Right renal cortex interstitium (tissue), 3 donors: Measurements from ENCODE around the gene LIG1. TPM values are rescaled to one million over a fixed set of nuclear protein-coding genes. Genes with fewer than 3 reads are reported as not detected.
"Not testable (repeated sequence)": the region's sequence is repeated elsewhere in the genome, so short reads cannot be mapped to it uniquely, and the experiment has no call there.

Experiments used
- DNase-seq, 3 donors: peaks; one replicate each; pipeline ENCODE4 v3.0.0-alpha.2; 2013; ENCODE audit warnings: low read depth in 3 of 3, low spot score in 2 of 3
- polyA plus RNA-seq, 3 donors: library from polyadenylated mRNA; unstranded; fragments of 120-200 nt; gene quantifications; one replicate each; pipeline ENCODE4 v1.2.1, GENCODE V29; 2013; ENCODE audit not compliant: insufficient read length in 3 of 3

The LIG1 gene
- polyA plus RNA-seq, 3 donors: 55.5 to 62.1 (median 58.0) TPM

DNA sequence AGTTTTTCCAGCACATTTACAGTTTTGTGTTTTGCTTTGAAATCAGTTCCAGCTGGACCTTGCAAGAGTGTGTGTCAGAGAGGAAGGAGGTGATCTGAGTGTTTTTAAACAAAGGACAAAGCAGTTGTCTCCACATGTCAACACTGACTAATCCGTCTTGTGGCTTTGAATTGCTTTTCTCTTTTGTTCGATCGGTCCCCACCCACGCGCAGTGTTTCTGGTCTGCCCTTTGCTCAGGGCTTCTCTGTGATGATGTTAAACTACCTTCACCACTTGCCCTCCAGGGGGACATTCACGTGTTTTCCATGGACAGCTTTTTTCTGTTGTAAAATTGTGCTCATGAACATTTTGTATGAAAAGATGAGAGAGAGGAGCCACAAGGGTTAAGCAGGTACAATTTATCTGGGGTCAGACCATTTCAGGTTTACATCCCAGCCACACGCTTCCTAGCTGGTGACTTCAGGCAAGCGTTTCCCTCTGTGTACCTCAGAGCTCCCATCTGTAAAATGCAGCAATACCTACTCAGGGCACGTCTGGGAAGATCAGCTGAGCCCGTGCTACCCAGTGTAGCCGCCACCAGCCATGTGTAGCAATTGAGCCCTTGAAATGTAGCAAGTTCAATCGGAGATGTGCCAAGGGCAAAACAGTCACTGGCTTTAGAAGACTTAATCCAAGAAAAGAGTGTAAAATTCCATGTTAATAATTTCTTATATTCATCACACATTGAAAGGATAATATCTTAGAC is 46.1 kb downstream of the LIG1 start:
- DNase-seq: no peak

DNA sequence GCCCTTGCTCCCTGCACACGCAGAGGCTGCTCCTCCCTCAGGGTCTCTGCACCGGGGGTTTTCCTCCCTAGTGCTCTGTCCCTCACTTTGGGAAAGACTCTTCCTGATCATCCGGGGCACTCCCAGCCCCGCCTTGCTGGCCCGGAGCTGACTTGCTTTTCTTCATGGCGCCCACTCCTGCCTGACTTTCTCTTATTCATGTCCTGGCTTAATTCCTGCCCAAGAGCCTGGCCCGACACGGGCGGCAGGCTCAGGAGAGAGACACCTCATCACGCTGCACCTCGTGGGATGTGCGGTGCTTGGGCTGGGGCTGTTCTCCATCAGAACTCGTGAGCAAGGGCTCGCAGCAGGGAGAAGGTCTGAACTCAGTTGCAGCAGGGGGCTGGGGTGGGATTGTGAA is 47.7 kb downstream of the LIG1 start:
- no peak for DNase-seq

DNA sequence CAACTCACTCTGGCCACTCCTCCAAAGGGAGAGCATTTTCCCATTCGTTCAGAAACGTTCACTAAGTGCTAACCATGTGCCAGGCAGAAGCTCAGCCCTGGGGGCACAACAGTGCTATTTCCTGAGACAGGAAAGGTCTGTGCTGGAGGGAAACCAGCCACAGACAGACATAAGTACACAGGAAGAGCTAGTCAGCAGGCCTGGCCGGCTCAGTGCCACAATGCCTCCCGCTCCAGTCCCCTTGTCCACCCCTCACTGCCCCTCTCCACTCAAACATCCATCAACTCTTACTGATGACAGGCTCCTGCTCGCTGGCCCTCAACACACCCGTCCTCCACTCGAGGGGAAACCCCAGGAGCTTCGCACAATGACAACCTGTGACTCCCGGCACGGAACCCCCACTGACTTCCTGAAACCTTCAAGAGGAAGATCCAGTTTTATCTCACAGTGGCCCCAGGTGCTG is 48.2 kb downstream of the LIG1 start:
- DNase-seq: no peak

DNA sequence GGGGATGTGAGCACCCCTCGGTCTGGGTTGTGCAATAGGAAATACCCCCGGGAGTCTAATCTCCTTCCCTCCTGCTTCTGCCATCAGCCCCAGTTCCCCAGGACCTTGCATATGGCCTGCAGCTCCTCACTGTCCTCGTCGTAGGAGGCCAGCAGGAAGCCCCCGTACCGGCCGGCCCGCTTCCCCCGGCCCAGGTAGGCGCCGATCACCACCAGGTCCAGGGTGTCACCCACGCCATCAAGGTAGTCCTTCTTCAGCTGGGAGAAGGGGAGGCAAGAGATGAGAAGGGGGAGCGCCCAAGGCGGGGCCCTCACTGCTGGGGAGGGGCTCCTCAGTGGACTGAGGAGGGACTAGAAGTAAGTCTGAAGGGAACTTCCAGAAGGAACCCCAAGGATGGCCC is 49.1 kb downstream of the LIG1 start:
- no peak for DNase-seq

DNA sequence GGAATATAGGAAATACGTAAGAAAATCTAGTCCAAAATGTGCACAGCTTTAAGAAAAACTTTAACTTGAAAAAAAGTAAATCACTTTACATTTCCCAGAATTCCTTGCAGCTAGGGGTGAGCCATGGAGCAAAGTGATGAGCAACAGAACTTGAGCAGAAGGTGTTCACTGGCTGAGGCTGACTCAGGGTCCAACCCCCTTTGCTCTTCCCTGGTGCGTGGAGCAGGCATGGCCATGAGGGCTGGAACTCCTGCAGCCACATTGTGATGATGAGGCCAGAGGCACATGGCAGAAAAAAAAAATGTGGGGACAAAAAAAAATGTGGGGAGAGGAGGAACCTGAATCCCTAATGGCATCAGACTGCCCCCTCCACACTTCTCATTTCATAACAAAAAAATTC is 49.6 kb downstream of the LIG1 start:
- DNase-seq: no peak

DNA sequence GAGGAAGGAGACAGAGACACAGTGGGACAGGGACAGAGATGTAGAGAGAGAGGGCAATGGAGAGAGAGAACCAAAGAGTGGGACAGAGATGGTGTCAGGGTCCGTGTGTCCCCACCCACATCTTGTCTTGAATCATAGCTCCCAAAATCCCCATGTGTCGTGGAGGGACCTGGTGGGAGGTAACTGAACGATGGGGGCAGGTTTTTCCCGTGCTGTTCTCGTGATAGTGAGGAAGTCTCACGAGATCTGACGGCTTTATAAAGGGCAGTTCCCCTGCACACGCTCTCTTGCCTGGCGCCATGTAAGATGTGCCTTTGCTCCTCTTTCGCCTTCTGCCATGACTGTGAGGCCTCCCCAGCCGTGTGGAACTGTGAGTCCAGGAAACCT is 52.0 kb downstream of the LIG1 start:
- DNase-seq: no peak

DNA sequence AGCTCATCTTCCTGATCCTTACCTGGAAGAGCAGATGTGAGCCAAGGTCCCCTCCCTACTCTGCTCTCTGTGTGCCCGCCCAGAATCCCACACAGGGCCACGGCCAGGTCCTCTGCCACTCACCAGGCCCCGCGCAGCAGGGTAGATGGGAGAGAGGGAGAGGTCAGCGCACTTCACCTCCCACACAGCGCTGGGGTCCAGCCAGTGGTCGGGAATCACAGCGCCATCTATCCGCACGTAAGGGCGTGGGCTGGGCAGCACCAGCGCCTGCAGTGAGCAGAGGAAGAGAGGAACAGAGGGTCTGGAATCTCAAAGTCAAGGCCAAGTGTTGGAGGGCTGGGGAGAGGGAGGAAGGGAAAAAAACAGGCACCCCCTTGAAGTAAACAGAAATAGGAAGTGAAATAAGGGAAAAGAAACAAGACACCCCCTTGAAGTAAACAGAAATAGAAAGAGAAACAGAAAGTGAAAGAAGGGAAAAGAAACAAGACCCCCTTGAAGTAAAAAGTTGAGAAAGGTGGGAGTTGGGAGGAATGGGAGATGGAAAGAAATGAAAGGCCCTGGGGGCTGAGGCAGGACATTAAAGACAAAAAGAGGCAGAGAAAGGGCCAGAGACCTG is 52.5 kb downstream of the LIG1 start:
- no peak for DNase-seq

DNA sequence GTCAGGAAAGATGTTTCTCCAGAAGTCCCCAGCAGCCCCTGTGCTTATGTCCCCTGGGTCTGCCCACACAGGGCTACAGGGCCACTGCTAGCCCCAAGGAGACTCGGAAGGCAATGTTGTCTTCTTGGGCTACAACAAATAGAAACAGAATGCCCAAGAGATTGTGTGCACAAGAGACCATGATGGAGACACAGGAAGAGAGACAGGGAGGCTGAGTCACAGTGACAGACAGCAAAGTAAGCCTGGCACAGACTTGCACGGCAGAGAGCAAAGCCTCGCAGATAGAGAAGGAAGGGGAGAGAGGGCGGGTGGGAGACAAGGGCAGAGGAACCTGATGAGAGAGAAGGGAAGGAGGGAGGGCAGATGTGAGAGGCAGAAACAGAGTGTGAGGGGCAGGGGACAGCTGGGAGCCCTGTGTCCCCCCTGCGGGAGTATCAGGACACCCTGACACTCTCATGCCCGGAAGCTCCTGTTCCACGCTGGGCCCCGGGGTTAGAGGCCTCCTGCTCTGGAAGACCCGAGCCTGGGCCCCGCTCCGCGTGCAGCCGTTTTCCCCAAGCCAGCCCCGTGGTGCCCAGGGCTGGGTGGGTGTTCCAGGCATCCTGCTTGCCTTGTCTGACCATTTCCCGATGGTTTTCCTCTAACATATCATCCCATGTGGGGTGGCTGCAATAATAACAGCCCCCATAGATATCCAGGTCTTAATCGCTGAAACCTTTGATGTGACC is 56.8 kb downstream of the LIG1 start:
- no peak for DNase-seq

DNA sequence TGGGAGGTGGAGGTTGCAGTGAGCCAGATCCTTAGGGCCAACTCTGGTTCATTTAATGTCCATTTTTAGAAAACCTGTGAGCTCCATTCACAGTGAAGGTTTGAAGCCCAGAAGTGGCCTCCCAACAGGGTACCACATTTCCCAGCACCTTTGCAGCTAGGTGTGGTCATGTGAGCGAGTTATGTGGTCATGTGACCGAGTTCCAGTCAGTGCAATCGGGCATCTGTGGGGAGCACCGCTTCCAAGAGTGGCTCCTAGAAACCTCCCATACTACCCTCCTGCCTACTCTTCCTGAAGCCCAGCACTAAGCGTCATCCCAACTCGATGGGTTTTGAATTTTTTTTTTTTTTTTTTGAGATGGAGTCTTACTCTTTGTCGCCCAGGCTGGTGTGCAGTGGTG is 58.9 kb downstream of the LIG1 start:
- no peak for DNase-seq

DNA sequence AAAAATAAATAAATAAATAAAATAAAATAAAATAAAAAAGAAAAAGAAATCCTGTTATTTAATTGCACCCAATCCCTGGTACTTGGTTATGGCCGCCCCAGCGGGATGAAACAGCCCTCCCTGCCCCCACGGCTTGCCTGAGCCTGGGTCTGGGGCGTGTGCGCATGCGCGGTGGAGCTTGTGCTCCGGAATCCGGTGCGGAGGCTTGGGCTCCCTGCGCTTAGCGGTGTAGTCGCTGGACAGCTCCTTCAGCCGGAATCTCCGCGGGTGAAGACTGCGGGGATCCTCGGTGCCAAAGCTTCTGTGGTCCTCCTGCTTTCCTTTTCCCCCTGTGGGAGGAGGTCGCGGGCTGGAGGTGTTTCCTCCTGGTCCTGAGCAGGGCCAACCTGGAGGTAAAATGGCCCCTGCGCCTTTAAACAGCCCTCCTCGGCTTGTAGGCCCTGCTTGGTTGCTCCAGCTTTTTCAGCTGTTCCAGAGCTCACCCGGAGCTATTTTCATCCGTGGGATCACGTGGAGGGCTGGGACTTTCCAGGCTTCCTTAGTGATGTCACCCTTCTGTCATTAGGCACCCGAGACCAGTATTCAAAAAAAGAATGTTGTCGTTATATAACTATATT is 59.7 kb downstream of the LIG1 start, which contains the start of gene PLA2G4C:
TSS of gene PLA2G4C (minus strand) at position 468 of the 617 bp plus-strand sequence. CDS start 4,288 bp downstream, outside the sequence.
- DNase-seq: peak; percentile 77 to 87 (median 82)

DNA sequence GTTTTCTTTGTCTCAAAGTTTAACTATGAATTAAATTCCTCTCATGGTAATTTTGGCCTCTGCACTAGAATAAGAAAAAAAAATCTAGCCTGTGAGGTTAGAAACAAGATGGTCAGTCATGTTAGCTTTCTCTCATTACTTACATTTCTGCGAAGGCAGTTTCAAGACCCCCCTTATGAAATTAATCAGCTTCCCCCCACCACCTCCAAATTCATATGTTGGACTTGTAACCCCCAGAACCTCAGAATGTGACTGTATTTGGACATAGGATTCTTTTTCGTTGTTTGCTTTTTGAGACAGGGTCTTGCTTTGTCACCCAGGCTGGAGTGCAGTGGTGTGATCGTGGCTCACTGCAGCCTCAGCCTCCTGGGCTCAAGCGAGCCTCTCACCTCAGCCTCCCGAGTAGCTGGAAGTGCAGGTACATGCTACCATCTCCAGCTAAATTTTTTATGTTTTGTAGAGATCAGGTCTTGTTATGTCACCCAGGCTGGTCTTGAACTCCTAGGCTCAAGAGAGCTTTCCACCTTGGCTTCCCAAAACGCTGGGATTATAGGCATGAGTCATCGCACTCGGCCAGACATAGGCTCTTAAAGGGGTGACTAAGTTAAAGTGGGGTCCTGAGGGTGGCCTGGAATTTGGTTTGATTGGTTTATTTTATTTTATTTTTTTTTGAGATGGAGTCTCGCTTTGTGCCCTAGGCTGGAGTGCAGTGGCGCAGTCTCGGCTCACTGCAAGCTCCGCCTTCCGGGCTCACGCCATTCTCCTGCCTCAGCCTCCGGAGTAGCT is 61.0 kb downstream of the LIG1 start:
- DNase-seq: no peak

DNA sequence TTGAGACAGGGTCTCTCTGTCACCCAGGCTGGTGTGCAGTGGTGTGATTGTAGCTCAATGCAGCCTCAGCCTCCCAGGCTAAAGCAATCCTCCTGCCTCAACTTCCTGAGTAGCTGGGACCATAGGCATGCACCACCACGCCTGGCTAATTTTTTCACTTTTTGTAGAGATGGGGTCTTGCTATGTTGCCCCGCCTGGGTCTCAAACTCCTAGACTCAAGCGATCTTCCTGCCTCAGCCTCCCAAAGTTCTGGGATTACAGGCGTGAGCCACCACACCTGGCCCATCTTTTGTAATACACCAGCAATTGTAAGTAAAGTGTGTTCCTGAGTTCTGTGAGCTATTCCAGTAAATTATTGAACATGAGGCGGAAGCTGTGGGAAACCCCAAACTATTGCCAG is 66.2 kb downstream of the LIG1 start:
- DNase-seq: no peak

DNA sequence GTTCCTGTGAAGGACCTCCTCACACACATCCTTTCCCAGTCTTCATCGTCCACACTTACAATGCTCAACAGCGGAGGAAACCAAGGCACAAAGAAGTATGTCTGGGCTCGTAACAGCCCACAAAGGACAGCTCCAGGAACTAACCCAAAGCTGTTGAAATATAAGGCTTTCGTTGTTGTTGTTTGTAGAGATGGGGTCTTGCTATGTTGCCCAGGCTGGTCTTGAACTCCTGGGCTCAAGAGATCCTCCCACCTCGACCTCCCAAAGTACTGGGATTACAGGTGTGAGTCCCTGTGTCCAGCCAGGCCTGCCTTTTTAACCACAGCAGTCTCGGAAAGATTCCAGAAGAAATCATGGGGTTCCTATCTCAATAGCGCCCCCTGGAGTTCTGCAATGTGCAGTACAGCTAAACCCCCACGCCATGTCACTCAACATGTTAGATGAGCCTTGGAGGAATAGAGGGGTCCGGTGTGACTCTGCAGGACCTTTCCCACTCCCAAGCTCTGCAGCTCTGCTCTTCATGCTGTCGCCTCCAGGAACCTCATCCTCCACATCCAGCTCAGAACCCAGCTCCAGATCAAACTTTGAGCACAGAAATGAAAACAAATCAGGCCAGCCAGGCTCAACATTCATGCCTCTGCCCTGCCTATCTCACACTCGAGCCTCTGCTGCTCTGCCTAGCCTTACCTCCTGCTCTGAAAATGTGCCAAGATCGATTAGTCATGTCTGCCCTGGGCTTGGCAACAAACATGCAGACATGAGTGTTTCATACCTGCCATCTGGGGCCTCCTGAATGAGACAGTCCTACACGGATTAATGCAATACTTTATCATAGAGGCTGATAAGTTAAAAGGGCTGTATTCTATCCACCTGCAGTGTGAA is 67.0 kb downstream of the LIG1 start:
- DNase-seq: no peak

DNA sequence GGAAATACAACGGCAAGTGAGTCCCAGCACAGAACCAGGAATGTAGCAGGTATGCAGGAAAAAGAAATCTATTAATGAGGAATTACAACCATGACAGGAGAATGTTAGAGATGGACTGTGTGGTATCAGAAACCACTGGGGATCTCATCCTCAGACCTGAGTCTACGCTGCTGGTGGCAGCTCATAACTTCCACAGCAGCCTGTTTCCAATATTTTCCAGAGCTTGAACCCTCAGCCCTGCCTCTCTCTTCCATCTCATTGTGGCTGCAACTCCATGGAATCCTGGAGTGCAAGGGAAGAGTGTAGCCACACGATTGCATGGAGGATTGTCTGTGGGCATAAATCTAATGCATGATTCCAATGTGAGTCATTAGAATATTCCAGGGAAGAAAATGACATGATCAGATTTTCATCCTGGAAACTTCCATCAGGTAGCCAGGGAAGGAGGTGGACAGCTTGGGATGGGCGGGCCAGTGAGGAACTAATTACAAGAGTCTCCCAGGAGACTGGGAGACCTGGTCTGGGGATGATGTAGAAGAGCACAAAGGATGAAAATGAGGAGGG is 74.5 kb downstream of the LIG1 start:
- no peak for DNase-seq

DNA sequence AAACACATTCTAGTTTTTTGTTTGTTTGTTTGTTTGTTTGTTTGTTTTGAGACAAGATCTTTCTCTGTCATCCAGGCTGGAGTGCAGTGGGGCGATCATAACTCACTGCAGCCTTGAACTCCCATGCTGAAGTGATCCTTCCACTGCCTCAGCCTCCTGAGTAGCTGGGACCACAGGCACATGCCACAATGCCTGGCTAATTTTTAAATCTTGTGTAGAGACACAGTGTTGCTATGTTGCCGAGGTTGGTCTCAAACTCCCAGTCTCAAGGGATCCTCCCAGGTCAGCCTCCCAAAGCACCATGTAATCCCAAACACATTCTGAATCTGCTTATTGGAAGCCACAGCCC is 75.3 kb downstream of the LIG1 start:
- DNase-seq: no peak

DNA sequence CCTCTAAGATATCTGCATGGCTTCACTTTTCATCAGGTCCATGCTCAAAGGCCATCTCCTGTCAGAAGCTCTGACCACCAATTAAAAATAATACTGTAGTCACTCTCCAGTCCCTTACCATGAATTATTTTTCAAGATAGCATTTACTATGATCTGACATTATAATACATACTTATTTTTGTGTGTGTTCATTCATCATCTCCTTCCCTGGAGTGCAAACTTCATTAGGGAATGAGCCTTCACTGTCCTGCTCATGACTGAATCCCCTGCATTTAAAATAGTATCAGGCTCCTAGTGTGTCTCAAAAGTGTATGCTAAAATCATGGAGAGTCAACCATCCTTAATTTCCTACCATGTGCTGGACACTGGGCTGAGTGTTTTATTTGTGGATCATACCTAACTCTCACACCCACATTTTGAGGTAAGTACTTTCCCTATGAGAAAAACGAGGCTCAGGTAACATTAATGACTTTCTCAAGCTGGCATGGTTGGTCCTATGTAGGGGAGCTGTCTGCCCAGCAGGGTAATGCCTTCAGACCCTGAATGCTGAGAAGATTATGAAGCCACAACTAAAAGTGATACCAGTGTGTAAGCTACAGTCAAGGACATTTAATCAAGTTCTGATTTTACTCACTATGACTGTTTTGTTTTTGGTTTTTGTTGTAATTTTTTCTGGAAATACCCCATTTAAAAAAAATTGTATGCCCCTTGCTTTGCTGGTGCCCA is 75.9 kb downstream of the LIG1 start:
- no peak for DNase-seq

DNA sequence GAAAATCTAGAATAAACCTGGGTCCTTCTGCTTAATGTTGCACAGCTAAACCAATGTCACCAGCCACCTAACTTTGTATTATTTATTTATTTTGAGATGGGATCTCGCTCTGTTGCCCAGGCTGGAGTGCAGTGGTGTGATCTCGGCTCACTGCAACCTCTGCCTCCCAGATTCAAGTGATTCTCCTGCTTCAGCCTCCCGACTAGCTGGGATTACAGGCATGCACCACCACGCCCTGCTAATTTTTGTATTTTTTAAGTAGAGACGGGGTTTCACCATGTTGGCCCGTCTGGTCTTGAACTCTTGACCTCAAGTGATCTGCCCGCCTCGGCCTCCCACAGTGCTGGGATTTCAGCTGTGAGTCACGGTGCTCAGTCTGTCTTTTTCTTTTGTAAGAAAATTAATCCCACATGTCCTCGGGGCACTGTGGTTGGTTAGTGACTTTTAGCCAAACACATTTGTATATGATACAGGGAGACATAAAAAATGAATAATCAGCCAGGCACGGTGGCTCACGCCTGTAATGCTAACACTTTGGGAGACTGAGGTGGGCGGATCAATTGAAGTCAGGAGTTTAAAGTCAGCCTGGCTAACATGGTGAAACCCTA is 78.9 kb downstream of the LIG1 start:
- not testable (repeated sequence) for DNase-seq

DNA sequence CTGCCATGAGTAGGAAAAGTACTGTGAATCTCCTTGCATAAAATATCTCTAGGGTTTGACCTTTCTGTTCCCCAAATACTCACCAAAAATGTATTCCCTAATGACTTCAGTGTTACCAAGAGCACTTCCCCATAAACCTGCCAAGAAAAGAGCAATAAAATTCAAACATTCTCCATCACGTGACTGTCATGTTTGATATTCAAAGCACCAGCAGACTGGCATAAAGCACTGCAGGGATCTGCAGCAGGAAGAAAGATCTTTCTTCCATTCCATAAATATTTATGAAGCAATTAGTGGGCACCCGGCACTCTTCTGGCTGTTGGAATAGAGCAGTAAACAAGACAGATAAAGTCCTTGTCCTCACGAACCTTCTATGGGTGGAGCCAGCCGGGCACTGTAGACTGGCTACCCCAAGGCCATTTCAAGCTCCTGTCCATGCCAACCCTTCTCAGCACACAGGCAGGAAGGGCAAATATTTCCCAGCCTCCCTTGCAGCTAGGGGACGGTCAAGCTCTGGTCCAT is 79.8 kb downstream of the LIG1 start:
- no peak for DNase-seq
